D721Med (cell line): Measurements from ENCODE around the gene PEAK1.

Experiments
- DNase-seq: peaks from one replicate; pipeline ENCODE4 v3.0.0; 2011; ENCODE audit warnings: low spot score; ENCODE audit not compliant: insufficient read length
- FAIRE-seq: peaks from 2 replicates; lab custom pipeline; 2011; peaks lifted over from hg19 to GRCh38; lab: Jason Lieb, UNC
- TF ChIP-seq, protein P1 (sequence below): IDR thresholded peaks from 2 replicates; pipeline ENCODE4 v1.5.1; 2012; ENCODE audit warnings: mild to moderate bottlenecking, control low read depth; ENCODE audit not compliant: insufficient read depth; ENCODE audit errors: missing control alignments

Gene PEAK1, protein sequence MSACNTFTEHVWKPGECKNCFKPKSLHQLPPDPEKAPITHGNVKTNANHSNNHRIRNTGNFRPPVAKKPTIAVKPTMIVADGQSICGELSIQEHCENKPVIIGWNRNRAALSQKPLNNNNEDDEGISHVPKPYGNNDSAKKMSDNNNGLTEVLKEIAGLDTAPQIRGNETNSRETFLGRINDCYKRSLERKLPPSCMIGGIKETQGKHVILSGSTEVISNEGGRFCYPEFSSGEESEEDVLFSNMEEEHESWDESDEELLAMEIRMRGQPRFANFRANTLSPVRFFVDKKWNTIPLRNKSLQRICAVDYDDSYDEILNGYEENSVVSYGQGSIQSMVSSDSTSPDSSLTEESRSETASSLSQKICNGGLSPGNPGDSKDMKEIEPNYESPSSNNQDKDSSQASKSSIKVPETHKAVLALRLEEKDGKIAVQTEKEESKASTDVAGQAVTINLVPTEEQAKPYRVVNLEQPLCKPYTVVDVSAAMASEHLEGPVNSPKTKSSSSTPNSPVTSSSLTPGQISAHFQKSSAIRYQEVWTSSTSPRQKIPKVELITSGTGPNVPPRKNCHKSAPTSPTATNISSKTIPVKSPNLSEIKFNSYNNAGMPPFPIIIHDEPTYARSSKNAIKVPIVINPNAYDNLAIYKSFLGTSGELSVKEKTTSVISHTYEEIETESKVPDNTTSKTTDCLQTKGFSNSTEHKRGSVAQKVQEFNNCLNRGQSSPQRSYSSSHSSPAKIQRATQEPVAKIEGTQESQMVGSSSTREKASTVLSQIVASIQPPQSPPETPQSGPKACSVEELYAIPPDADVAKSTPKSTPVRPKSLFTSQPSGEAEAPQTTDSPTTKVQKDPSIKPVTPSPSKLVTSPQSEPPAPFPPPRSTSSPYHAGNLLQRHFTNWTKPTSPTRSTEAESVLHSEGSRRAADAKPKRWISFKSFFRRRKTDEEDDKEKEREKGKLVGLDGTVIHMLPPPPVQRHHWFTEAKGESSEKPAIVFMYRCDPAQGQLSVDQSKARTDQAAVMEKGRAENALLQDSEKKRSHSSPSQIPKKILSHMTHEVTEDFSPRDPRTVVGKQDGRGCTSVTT (N-terminal part only)

DNA sequence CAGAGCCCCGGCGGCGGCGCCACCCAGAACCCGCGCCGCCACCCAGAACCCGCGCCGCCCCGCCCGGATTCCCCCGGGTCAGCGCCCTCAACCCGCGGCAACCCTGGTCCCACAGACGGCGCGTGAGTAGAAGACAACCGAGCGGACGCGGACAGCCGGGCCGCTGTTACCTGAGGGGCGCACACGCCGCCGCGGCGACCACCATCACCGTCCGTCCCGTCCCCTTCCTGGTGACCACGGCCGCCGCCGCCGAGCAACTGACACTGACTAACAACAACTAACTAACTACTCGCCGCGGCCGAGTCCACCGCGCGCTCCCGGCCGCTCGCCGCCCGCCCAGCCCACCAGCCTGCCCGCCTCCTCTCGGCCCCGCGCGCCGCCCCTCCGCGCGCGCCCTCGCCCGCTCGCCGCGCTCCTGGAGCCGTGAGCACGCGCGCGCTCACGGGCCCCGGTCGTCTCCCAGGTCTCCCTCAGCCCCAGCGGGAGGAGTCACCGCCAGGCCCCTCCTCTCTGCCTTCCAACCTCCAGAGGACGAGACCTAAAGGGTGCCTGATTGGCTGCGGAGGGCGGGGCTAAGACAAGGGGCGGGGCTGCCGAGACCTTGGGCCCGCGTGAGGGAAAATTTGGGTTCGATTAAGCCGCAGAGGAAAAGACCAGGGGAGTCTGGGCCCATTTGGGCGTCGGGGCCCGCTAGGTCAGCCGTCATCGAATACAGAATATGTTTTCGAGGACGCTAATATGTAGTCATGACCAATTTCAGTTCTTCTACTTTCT is at the start of gene PEAK1:
Gene PEAK1 (minus strand): TSS at position 269 of the 774 bp plus-strand sequence. CDS start 238,178 bp downstream, outside the sequence.
- TF ChIP-seq, protein P1, sequence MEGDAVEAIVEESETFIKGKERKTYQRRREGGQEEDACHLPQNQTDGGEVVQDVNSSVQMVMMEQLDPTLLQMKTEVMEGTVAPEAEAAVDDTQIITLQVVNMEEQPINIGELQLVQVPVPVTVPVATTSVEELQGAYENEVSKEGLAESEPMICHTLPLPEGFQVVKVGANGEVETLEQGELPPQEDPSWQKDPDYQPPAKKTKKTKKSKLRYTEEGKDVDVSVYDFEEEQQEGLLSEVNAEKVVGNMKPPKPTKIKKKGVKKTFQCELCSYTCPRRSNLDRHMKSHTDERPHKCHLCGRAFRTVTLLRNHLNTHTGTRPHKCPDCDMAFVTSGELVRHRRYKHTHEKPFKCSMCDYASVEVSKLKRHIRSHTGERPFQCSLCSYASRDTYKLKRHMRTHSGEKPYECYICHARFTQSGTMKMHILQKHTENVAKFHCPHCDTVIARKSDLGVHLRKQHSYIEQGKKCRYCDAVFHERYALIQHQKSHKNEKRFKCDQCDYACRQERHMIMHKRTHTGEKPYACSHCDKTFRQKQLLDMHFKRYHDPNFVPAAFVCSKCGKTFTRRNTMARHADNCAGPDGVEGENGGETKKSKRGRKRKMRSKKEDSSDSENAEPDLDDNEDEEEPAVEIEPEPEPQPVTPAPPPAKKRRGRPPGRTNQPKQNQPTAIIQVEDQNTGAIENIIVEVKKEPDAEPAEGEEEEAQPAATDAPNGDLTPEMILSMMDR: no peak
- FAIRE-seq (no peak), DNase-seq (peak; percentile 71)

DNA sequence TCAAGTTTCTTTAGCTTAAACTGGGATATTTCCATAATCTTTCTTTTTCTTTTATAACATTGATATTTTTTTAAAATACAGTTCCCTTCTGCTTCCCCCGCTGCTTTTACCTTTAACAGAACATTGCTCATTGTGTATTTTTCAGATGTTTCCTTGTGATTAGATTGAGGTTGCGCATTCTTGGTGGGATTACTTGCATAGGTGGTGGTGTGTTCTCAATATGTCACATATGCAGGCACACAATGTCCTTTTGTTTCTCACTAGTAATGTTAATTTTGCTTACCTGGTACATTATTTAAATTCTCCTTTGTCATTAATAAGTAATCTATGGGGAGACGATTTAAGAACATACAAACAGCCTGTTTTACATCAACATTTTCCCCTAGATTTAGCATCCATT is 49.0 kb upstream of the PEAK1 start:
- DNase-seq (no peak), FAIRE-seq (no peak)
- TF ChIP-seq, protein P1: no peak

GRCh38 chr15:77466521-77466920 is 46.6 kb upstream of the PEAK1 start:
- FAIRE-seq: no peak
- no peak for DNase-seq
- TF ChIP-seq, protein P1: no peak

GRCh38 chr15:77464129-77464865 is 44.4 kb upstream of the PEAK1 start:
- DNase-seq: no peak
- TF ChIP-seq, protein P1: no peak
- FAIRE-seq: no peak

GRCh38 chr15:77461486-77461885 is 41.6 kb upstream of the PEAK1 start:
- FAIRE-seq (no peak), DNase-seq (no peak)
- TF ChIP-seq, protein P1: no peak

- TF ChIP-seq, protein P1: no peak
- DNase-seq: no peak
- FAIRE-seq: no peak
Measured at GRCh38 chr15:77459031-77459430, 39.1 kb upstream of the PEAK1 start.
